Stimulated activated CD8-positive, alpha-beta memory T cell treated with anti-CD3 and anti-CD28 coated beads, Interleukin-7, amount 100 ng/mL, for 4 hours (primary cell): ENCODE data around the gene BUD13.

Source experiments
- DNase-seq, 2 donors: peaks; one replicate each; pipeline ENCODE4 v3.0.0-alpha.2; 2020; ENCODE audit warnings: low read depth in 2 of 2

The BUD13 gene

GRCh38 chr11:116718955-116719501, 53.8 kb downstream of the BUD13 start:
- no peak for DNase-seq

GRCh38 chr11:116716621-116717020, 56.2 kb downstream of the BUD13 start:
- no peak for DNase-seq

DNA sequence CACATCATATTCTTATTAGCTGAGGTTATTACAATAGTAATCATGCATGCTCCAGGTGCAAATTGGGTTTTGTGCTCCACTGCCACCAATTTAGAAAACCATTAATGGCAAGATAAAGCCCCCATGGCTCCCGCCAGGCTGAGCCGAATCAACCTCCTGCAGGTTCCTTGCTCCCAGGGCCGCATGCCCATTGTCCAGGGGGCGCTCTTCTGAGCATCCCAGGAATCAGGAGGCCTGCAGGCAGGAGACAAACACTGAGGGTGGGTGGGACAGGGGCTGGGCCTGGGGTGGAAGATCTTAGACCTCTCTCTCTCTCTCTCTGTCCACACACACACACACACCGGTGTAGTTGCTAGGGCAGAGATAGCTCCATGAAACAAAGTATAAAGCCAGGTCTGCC, 57.4 kb downstream of the BUD13 start:
- no peak for DNase-seq

GRCh38 chr11:116714902-116715301, 57.9 kb downstream of the BUD13 start:
- no peak for DNase-seq

GRCh38 chr11:116712428-116712827, 60.4 kb downstream of the BUD13 start:
- DNase-seq, result no peak

DNA sequence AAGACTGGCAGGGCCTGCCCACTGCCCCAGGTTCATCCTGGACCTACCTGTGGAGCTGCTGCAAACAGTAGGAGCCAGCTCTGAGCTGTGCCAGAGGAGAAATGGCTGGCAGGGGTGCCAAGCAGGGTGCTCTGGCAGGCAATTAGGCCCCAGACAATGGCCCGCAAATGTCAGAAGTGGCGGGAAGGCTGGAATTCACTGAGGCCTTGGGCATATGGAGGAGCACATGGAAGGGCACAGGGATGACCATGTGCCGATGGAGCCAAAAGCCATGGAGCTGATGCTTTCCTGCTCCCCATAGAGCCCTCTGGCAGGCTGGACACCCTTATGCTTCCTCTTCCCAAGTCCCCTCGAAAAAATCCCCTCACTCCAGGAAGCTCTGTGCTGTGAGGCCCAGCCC, 62.0 kb downstream of the BUD13 start:
- no peak for DNase-seq

DNA sequence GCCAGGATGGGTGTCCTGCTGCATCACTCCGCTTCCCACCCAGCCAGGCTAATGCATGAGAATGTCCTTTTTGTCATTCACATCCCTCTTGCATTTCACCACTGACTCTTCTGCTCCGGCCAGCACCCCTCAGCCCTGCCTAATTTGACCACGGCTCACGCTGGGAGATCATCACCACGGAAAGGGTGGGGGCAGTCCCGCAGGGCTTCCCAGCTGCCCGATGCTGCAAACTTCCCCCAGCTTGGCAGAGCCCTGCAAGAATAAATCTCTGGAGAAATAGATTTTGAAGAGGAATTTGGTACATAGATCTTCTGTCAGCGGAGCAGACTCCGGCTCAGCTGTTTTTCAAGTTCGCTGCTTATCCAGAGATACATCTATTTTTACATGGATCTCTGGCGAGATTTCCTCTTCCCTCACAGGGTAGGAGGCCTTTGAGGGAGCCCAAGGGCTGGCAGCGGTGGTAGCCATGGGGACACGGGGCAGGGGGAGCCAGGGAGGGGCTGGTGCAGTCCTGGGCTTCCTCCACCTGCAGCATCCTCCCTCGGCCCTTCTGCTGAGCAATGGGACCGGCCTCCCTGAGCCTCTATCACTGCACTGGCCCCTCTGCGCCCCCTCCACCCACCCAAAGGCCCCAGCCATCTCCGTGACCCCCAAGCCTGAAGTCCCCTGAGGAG, 62.6 kb downstream of the BUD13 start:
- no peak for DNase-seq

DNA sequence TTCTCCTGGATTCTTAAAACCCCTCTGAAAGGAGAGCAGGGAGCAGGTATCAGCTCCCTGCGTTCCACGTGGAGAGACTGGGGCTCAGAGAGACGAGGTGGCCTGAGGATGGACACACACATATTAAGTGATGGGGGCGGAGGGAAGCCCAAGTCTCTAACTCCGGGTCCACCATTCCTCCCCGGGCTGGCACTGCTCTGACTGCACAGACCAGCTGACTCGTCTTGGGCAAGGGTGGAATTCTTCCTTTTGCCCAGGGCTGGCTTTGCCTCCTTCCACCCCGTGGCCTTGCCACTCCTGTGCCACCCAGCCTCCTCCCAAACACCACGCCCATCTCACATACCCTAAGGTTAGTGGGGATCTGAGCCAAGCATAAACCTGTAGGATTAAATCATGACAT, 65.0 kb downstream of the BUD13 start:
- DNase-seq, result no peak

DNA sequence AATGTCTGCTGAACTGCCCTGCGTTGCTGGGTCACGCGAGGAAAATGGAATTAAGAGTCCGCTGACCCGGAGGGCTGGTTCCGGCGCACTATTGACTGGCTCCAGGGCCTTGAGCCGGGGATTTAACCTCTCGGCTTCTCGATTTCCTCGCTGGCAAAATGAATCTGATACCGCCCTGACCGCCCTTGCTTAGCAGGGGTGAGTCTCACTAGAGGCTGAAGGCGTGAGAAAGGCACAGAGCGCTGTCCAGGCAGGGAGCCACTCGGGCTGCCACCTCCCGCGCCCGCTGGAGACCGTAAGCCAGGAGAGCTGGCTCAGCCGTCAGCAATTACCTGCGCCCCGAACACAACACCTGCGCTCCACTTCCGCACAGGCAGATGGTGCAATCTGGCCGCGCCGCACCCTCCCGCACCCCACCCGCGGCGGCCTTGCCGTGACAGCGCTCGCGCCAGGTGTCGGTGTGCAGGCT, 65.6 kb downstream of the BUD13 start:
- no peak for DNase-seq

GRCh38 chr11:116703421-116703820, 69.4 kb downstream of the BUD13 start:
- no peak for DNase-seq

- no peak for DNase-seq
These were observed 69.9 kb downstream of the BUD13 start for GRCh38 chr11:116702772-116703385.

GRCh38 chr11:116701876-116702275, 70.9 kb downstream of the BUD13 start:
- DNase-seq, result no peak

GRCh38 chr11:116701297-116701801, 71.4 kb downstream of the BUD13 start:
- no peak for DNase-seq

DNA sequence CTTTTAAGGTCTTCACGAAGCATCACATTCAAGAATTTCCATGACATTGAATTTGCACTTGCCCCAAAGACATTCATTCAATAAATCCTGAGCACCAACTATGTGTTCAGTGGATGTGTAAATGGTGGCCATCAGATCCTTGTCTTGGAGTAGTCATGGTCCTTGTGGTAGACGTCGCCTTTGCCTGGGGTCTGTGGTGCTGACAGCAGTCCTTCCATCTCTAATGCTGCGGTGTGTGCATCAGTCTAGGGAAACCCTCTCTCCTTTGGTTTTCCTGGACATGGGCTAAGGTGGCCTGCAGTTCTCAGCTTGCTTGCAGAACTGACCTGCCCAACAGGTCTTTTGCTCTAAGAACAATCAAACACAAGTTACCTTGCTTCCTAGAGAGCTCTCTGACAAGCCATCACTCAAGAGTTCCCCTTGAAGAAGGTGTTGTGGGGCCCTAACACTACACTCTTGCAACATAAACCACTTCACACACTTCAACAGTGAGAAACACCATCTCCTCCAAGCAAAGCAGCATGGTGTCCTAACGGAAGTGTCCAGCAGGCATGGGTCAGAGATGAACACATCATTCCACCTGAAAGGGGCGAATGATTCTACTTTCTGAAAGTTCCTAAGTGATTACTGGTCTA, 72.1 kb downstream of the BUD13 start:
- no peak for DNase-seq
